Activated T-helper 17 cell treated with anti-CD3 and anti-CD28 coated beads, Interleukin-2, amount 50 U/mL, for 72 hours (primary cell): ENCODE measurements around the gene GRID2. TPM values are rescaled to one million over a fixed set of nuclear protein-coding genes. Genes with fewer than 3 reads are reported as not detected.

Source experiments
- ATAC-seq: fragments of 150-1000 bp; cut with Tn5 transposase; replicated peaks from 2 replicates; pipeline ENCODE4 v1.10.0; 2021; ENCODE audit warnings: mild to moderate bottlenecking, moderate library complexity
- H3K27ac Mint-ChIP-seq: one replicate; pipeline ENCODE4 v1.8.0; 2022; ENCODE audit warnings: mixed read lengths
- H3K27me3 Mint-ChIP-seq: one replicate; pipeline ENCODE4 v1.8.0; 2022; ENCODE audit warnings: mixed read lengths
- H3K36me3 Mint-ChIP-seq: one replicate; pipeline ENCODE4 v1.8.0; 2022; ENCODE audit warnings: low read depth, mild to moderate bottlenecking, mixed read lengths
- H3K4me1 Mint-ChIP-seq: one replicate; pipeline ENCODE4 v1.8.0; 2022; ENCODE audit warnings: mixed read lengths
- H3K4me3 Mint-ChIP-seq: one replicate; pipeline ENCODE4 v1.8.0; 2022; ENCODE audit warnings: mild to moderate bottlenecking, mixed read lengths
- H3K9me3 Mint-ChIP-seq: one replicate; pipeline ENCODE4 v1.8.0; 2022; ENCODE audit warnings: mixed read lengths
- total RNA-seq, 2 donors: library from RNA; stranded (reverse); gene quantifications; one replicate each; pipeline ENCODE4 v1.2.3, GENCODE V29; 2022

GRID2 gene
- total RNA-seq, 2 donors from 2014 or later: not detected

GRCh38 chr4:92501456-92501855 is 197.7 kb downstream of the GRID2 start:
- Mint-ChIP-seq H3K27me3 (no peaks in the 10 kb centered on the region), H3K9me3 (peaks cover 3% of the 10 kb centered on the region), H3K27ac (no peak overlapping the region), H3K36me3 (no peaks in the 10 kb centered on the region), H3K4me3 (no peak overlapping the region), H3K4me1 (no peaks in the 10 kb centered on the region)
- no peak for ATAC-seq

GRCh38 chr4:92506933-92507332 is 203.2 kb downstream of the GRID2 start:
- no peaks in the 10 kb centered on the region for H3K27me3 Mint-ChIP-seq
- H3K9me3 Mint-ChIP-seq: peaks cover 22% of the 10 kb centered on the region
- no peaks in the 10 kb centered on the region for H3K4me1 Mint-ChIP-seq
- ATAC-seq: no peak
- H3K36me3 Mint-ChIP-seq: no peaks in the 10 kb centered on the region
- no peak overlapping the region for H3K27ac Mint-ChIP-seq
- H3K4me3 Mint-ChIP-seq: no peak overlapping the region

- no peak overlapping the region for H3K4me3 Mint-ChIP-seq
- ATAC-seq: no peak
- H3K9me3 Mint-ChIP-seq: peaks cover 19% of the 10 kb centered on the region
- H3K36me3 Mint-ChIP-seq: no peaks in the 10 kb centered on the region
- no peak overlapping the region for H3K27ac Mint-ChIP-seq
- no peaks in the 10 kb centered on the region for H3K4me1 Mint-ChIP-seq
- no peaks in the 10 kb centered on the region for H3K27me3 Mint-ChIP-seq
Observed at GRCh38 chr4:92514627-92515026, 210.9 kb downstream of the GRID2 start.

GRCh38 chr4:92516450-92516849 is 212.7 kb downstream of the GRID2 start:
- no peaks in the 10 kb centered on the region for H3K36me3 Mint-ChIP-seq

GRCh38 chr4:92519727-92520126 is 216.0 kb downstream of the GRID2 start:
- no peaks in the 10 kb centered on the region for H3K27me3 Mint-ChIP-seq
- no peak overlapping the region for H3K4me3 Mint-ChIP-seq
- no peaks in the 10 kb centered on the region for H3K4me1 Mint-ChIP-seq
- H3K27ac Mint-ChIP-seq: no peak overlapping the region
- peaks cover 15% of the 10 kb centered on the region for H3K9me3 Mint-ChIP-seq
- no peaks in the 10 kb centered on the region for H3K36me3 Mint-ChIP-seq
- no peak for ATAC-seq

More at GRCh38 chr4:92516450-92516849, 212.7 kb downstream of the GRID2 start:
- Mint-ChIP-seq H3K9me3 (peaks cover 16% of the 10 kb centered on the region), H3K27ac (no peak overlapping the region), H3K27me3 (no peaks in the 10 kb centered on the region), H3K4me3 (no peak overlapping the region), H3K4me1 (no peaks in the 10 kb centered on the region)
- no peak for ATAC-seq

GRCh38 chr4:92520563-92520962 is 216.8 kb downstream of the GRID2 start:
- no peaks in the 10 kb centered on the region for H3K36me3 Mint-ChIP-seq

GRCh38 chr4:92521941-92522340 is 218.2 kb downstream of the GRID2 start:
- H3K9me3 Mint-ChIP-seq: peaks cover 9% of the 10 kb centered on the region
- H3K36me3 Mint-ChIP-seq: no peaks in the 10 kb centered on the region
- H3K4me3 Mint-ChIP-seq: no peak overlapping the region
- ATAC-seq: no peak
- no peaks in the 10 kb centered on the region for H3K4me1 Mint-ChIP-seq
- H3K27ac Mint-ChIP-seq: no peak overlapping the region
- H3K27me3 Mint-ChIP-seq: no peaks in the 10 kb centered on the region

More at GRCh38 chr4:92520563-92520962, 216.8 kb downstream of the GRID2 start:
- ATAC-seq: no peak
- Mint-ChIP-seq H3K4me1 (no peaks in the 10 kb centered on the region), H3K27ac (no peak overlapping the region), H3K4me3 (no peak overlapping the region), H3K9me3 (peaks cover 13% of the 10 kb centered on the region), H3K27me3 (no peaks in the 10 kb centered on the region)

- Mint-ChIP-seq H3K27ac (no peak overlapping the region), H3K36me3 (no peaks in the 10 kb centered on the region), H3K27me3 (no peaks in the 10 kb centered on the region), H3K4me1 (no peaks in the 10 kb centered on the region), H3K9me3 (peaks cover 9% of the 10 kb centered on the region), H3K4me3 (no peak overlapping the region)
- no peak for ATAC-seq
Observed at GRCh38 chr4:92522356-92522755, 218.6 kb downstream of the GRID2 start.

GRCh38 chr4:92524131-92524530 is 220.4 kb downstream of the GRID2 start:
- Mint-ChIP-seq H3K36me3 (no peaks in the 10 kb centered on the region), H3K27ac (no peak overlapping the region), H3K4me1 (no peaks in the 10 kb centered on the region), H3K27me3 (no peaks in the 10 kb centered on the region), H3K4me3 (no peak overlapping the region), H3K9me3 (peaks cover 8% of the 10 kb centered on the region)
- no peak for ATAC-seq

GRCh38 chr4:92528541-92528940 is 224.8 kb downstream of the GRID2 start:
- Mint-ChIP-seq H3K36me3 (no peaks in the 10 kb centered on the region), H3K4me1 (no peaks in the 10 kb centered on the region), H3K27ac (no peak overlapping the region), H3K9me3 (peaks cover 14% of the 10 kb centered on the region), H3K27me3 (no peaks in the 10 kb centered on the region), H3K4me3 (no peak overlapping the region)
- ATAC-seq: no peak

GRCh38 chr4:92529510-92529909 is 225.7 kb downstream of the GRID2 start:
- Mint-ChIP-seq H3K27me3 (no peaks in the 10 kb centered on the region), H3K4me1 (no peaks in the 10 kb centered on the region), H3K36me3 (no peaks in the 10 kb centered on the region), H3K9me3 (peaks cover 14% of the 10 kb centered on the region), H3K27ac (no peak overlapping the region), H3K4me3 (no peak overlapping the region)
- no peak for ATAC-seq

- peaks cover 5% of the 10 kb centered on the region for H3K9me3 Mint-ChIP-seq
- H3K4me1 Mint-ChIP-seq: no peaks in the 10 kb centered on the region
- ATAC-seq: no peak
Observed at GRCh38 chr4:92535599-92535998, 231.8 kb downstream of the GRID2 start.

GRCh38 chr4:92551616-92552015 is 247.8 kb downstream of the GRID2 start:
- H3K27me3 Mint-ChIP-seq: no peaks in the 10 kb centered on the region
- H3K4me3 Mint-ChIP-seq: no peak overlapping the region
- ATAC-seq: no peak
- H3K9me3 Mint-ChIP-seq: peaks cover 4% of the 10 kb centered on the region
- no peaks in the 10 kb centered on the region for H3K36me3 Mint-ChIP-seq
- H3K27ac Mint-ChIP-seq: no peak overlapping the region
- no peaks in the 10 kb centered on the region for H3K4me1 Mint-ChIP-seq

More at GRCh38 chr4:92535599-92535998, 231.8 kb downstream of the GRID2 start:
- Mint-ChIP-seq H3K27ac (no peak overlapping the region), H3K27me3 (no peaks in the 10 kb centered on the region), H3K4me3 (no peak overlapping the region), H3K36me3 (no peaks in the 10 kb centered on the region)

GRCh38 chr4:92566269-92566668 is 262.5 kb downstream of the GRID2 start:
- no peaks in the 10 kb centered on the region for H3K36me3 Mint-ChIP-seq
- no peaks in the 10 kb centered on the region for H3K4me1 Mint-ChIP-seq
- no peak for ATAC-seq
- peaks cover 23% of the 10 kb centered on the region for H3K9me3 Mint-ChIP-seq
- no peaks in the 10 kb centered on the region for H3K27me3 Mint-ChIP-seq
- no peak overlapping the region for H3K27ac Mint-ChIP-seq
- H3K4me3 Mint-ChIP-seq: no peak overlapping the region

- no peak overlapping the region for H3K4me3 Mint-ChIP-seq
- no peaks in the 10 kb centered on the region for H3K27me3 Mint-ChIP-seq
- no peak overlapping the region for H3K27ac Mint-ChIP-seq
- peaks cover 12% of the 10 kb centered on the region for H3K9me3 Mint-ChIP-seq
- no peaks in the 10 kb centered on the region for H3K4me1 Mint-ChIP-seq
- no peak for ATAC-seq
- H3K36me3 Mint-ChIP-seq: no peaks in the 10 kb centered on the region
Observed at GRCh38 chr4:92580816-92581215, 277.1 kb downstream of the GRID2 start.

- no peaks in the 10 kb centered on the region for H3K4me1 Mint-ChIP-seq
- no peaks in the 10 kb centered on the region for H3K27me3 Mint-ChIP-seq
- no peak for ATAC-seq
- H3K4me3 Mint-ChIP-seq: no peak overlapping the region
- H3K36me3 Mint-ChIP-seq: no peaks in the 10 kb centered on the region
- no peak overlapping the region for H3K27ac Mint-ChIP-seq
- H3K9me3 Mint-ChIP-seq: peaks cover 17% of the 10 kb centered on the region
Observed at GRCh38 chr4:92599044-92599443, 295.3 kb downstream of the GRID2 start.
